PC-3 (cell line): ENCODE data around the gene PLAAT4. TPM values are rescaled to one million over a fixed set of nuclear protein-coding genes. Genes with fewer than 3 reads are reported as not detected.

Source experiments
- ATAC-seq: fragments of 200-7000 bp; cut with Tn5 transposase; 2 replicates; pipeline ENCODE4 v1.9.1; 2020; ENCODE audit warnings: mild to moderate bottlenecking, moderate library complexity
- BruUV-seq: library from RNA; stranded (reverse); fragments of 400-500 nt; replicated peaks from 2 replicates; lab custom pipeline; 2021; lab: Mats Ljungman, UMichigan
- CTCF ChIA-PET: fragments of 300-600 bp; sonication (Branson Sonifier 250); formaldehyde crosslinking; loops from one replicate; lab custom pipeline; 2022; ENCODE audit warnings: antibody characterized with exemption; lab: Charles Lee
- POLR2A ChIA-PET: fragments of 300-600 bp; sonication (Branson Sonifier 250); formaldehyde crosslinking; loops from one replicate; lab custom pipeline; 2022; ENCODE audit warnings: antibody characterized with exemption; ENCODE audit not compliant: unreplicated experiment; lab: Charles Lee
- DNase-seq: peaks from one replicate; pipeline ENCODE4 v3.0.0-alpha.2; 2015
- H2AFZ ChIP-seq: fragments of 300-600 bp; sonication (generic); 2 replicates; pipeline ENCODE4 v1.6.0; 2016; ENCODE audit warnings: antibody characterized with exemption, low read length
- H3F3A ChIP-seq: fragments of 300-600 bp; sonication (generic); one replicate; pipeline ENCODE4 v1.6.0; 2017; ENCODE audit warnings: antibody characterized with exemption, low read length, control low read depth, mild to moderate bottlenecking; ENCODE audit not compliant: unreplicated experiment
- H3K27ac ChIP-seq: fragments of 300-600 bp; sonication (generic); 2 replicates; pipeline ENCODE4 v1.5.1; 2016; ENCODE audit warnings: mild to moderate bottlenecking, low read length
- H3K27me3 ChIP-seq: fragments of 300-600 bp; sonication (generic); 2 replicates; pipeline ENCODE4 v1.6.1; 2016; ENCODE audit warnings: low read length, mixed read lengths
- H3K36me3 ChIP-seq: fragments of 300-600 bp; sonication (generic); 2 replicates; pipeline ENCODE4 v1.6.1; 2016; ENCODE audit warnings: low read depth, mixed run types, low read length, mixed read lengths
- H3K4me1 ChIP-seq: fragments of 300-600 bp; sonication (generic); 2 replicates; pipeline ENCODE4 v1.5.1; 2016; ENCODE audit warnings: low read length; ENCODE audit not compliant: insufficient read depth
- H3K4me2 ChIP-seq: fragments of 300-600 bp; sonication (generic); 2 replicates; pipeline ENCODE4 v1.6.0; 2016; ENCODE audit warnings: low read length
- H3K4me3 ChIP-seq: fragments of 300-600 bp; sonication (generic); 2 replicates; pipeline ENCODE4 v1.5.1; 2016; ENCODE audit warnings: mild to moderate bottlenecking, low read length, mixed read lengths
- H3K79me2 ChIP-seq: fragments of 300-600 bp; sonication (generic); 2 replicates; pipeline ENCODE4 v1.6.1; 2017; ENCODE audit warnings: low read length, mixed read lengths
- H3K9ac ChIP-seq: fragments of 300-600 bp; sonication (generic); 2 replicates; pipeline ENCODE4 v1.6.0; 2016; ENCODE audit warnings: mild to moderate bottlenecking, low read length
- H3K9me2 ChIP-seq: fragments of 300-600 bp; sonication (generic); replicated peaks from 2 replicates; pipeline ENCODE4 v1.6.1; 2016; ENCODE audit warnings: mixed run types, low read length, mixed read lengths
- H3K9me3 ChIP-seq: fragments of 300-600 bp; sonication (generic); 2 replicates; pipeline ENCODE4 v1.6.1; 2016; ENCODE audit warnings: low read length, mixed read lengths
- H4K20me1 ChIP-seq: fragments of 300-600 bp; sonication (generic); 2 replicates; pipeline ENCODE4 v1.6.1; 2016; ENCODE audit warnings: low read length, mixed read lengths
- CTCF ChIP-seq: fragments of 300-600 bp; sonication (generic); conservative IDR thresholded peaks from 2 replicates; pipeline ENCODE4 v1.5.1; 2017; ENCODE audit warnings: antibody characterized with exemption, low read depth, mild to moderate bottlenecking, low read length
- EZH2 ChIP-seq: fragments of 300-600 bp; sonication (generic); IDR thresholded peaks from one replicate; pipeline ENCODE4 v1.6.1; 2017; ENCODE audit warnings: antibody characterized with exemption, mild to moderate bottlenecking, low read length; ENCODE audit not compliant: unreplicated experiment
- EZH2phosphoT487 ChIP-seq: fragments of 300-600 bp; sonication (generic); IDR thresholded peaks from 2 replicates; pipeline ENCODE4 v1.6.1; 2018; ENCODE audit warnings: mild to moderate bottlenecking, antibody characterized with exemption, low read length, borderline replicate concordance
- intact Hi-C: fragments of 100-400 bp; cut with micrococcal nuclease; formaldehyde crosslinking; loops from 2 replicates; pipeline ENCODE4 v1.9.0; 2023
- total RNA-seq: library from RNA; depleted of rRNA; stranded (reverse); fragments of >200 nt; gene quantifications from 2 replicates; pipeline ENCODE4 v1.2.3, GENCODE V29; 2014; rRNA removed

PLAAT4 gene
- total RNA-seq, 1 experiment from 2014 or later, result 5.4 TPM

GRCh38 chr11:63592975-63593395, 56.4 kb downstream of the PLAAT4 start:
- no peaks in the 10 kb centered on the region for H3F3A ChIP-seq
- H3K9me3 ChIP-seq, result no peaks in the 10 kb centered on the region
- H3K4me3 ChIP-seq, result no peak overlapping the region
- H3K36me3 ChIP-seq, result peaks cover 5% of the 10 kb centered on the region; the same call in 1 of the 2 replicates
- H4K20me1 ChIP-seq, result no peaks in the 10 kb centered on the region
- H3K4me2 ChIP-seq, result no peak overlapping the region
- H3K9ac ChIP-seq, result no peak overlapping the region
- H3K27ac ChIP-seq, result no peak overlapping the region
- no peaks in the 10 kb centered on the region for H3K79me2 ChIP-seq
- peak; percentile 87 for TF ChIP-seq CTCF
- TF ChIP-seq EZH2, result no peak
- H3K27me3 ChIP-seq, result no peaks in the 10 kb centered on the region
- no peak overlapping the region for H2AFZ ChIP-seq
- H3K9me2 ChIP-seq, result no peaks in the 10 kb centered on the region
- BruUV-seq, result no TSS peak
- POLR2A ChIA-PET, result no interaction called here
- intact Hi-C loops, result loop anchor here (1.0 kb wide), 2 partner anchors 42 to 114 kb away; no protein-coding TSS in a partner anchor
- CTCF ChIA-PET, result interaction anchor here (0.5 to 2.0 kb wide), 4 partner anchors 17 to 125 kb away, joined by 3 to 8 read pairs (median 5); no protein-coding TSS in a partner anchor
- peak; percentile 84 for ATAC-seq
- H3K4me1 ChIP-seq, result no peaks in the 10 kb centered on the region
- peak; percentile 61 for DNase-seq

- ChIA-PET POLR2A (no interaction called here), CTCF (no interaction called here)
- intact Hi-C loops, result no loop called here
- TF ChIP-seq CTCF (no peak), EZH2 (no peak), EZH2phosphoT487 (no peak)
- no TSS peak for BruUV-seq
- Histone ChIP-seq H3K4me3 (no peak overlapping the region), H2AFZ (no peak overlapping the region), H3K27ac (no peak overlapping the region), H3K4me1 (no peaks in the 10 kb centered on the region), H3K79me2 (no peaks in the 10 kb centered on the region), H3K4me2 (no peak overlapping the region), H4K20me1 (no peaks in the 10 kb centered on the region), H3K27me3 (no peaks in the 10 kb centered on the region), H3K9me2 (no peaks in the 10 kb centered on the region), H3K9me3 (no peaks in the 10 kb centered on the region), H3K36me3 (peaks cover 2% of the 10 kb centered on the region; the same call in 1 of the 2 replicates), H3K9ac (no peak overlapping the region), H3F3A (no peaks in the 10 kb centered on the region)
- no peak for DNase-seq
- ATAC-seq, result no peak
These were observed 58.7 kb downstream of the PLAAT4 start for GRCh38 chr11:63595296-63595695.

Other genes with a start within 250 kb of the PLAAT4 start
- not detected in 2 replicates for gene SLC22A9, start 167.0 kb upstream of the PLAAT4 start, total RNA-seq
- not detected in 2 replicates for gene PLAAT5, start 45.6 kb upstream of the PLAAT4 start, total RNA-seq
- gene LGALS12, start 30.7 kb upstream of the PLAAT4 start, total RNA-seq, result 0.07 TPM in 1 of 2 replicates, not detected in the other
- gene PLAAT2, start 26.6 kb downstream of the PLAAT4 start, total RNA-seq, result 3.0 and 5.6 TPM in 2 replicates
- 57.8 and 69.0 TPM in 2 replicates for gene PLAAT3, start 77.6 kb downstream of the PLAAT4 start, total RNA-seq
- 47.2 and 51.0 TPM in 2 replicates for gene ATL3, start 134.6 kb downstream of the PLAAT4 start, total RNA-seq
- gene RTN3, start 144.7 kb downstream of the PLAAT4 start, total RNA-seq, result 100 and 133 TPM in 2 replicates
- 15.1 and 29.5 TPM in 2 replicates for gene ZFTA, start 232.0 kb downstream of the PLAAT4 start, total RNA-seq